Fibroblast of villous mesenchyme (primary cell): ENCODE measurements around the gene ZNF333. TPM values are rescaled to one million over a fixed set of nuclear protein-coding genes. Genes with fewer than 3 reads are reported as not detected.
"Not testable (repeated sequence)": the region's sequence is repeated elsewhere in the genome, so short reads cannot be mapped to it uniquely, and the experiment has no call there.

ENCODE experiments used
- DNase-seq: peaks from one replicate; pipeline ENCODE4 v3.0.0-alpha.2; 2010; ENCODE audit warnings: low read depth
- H3K4me3 ChIP-seq: 2 replicates; pipeline ENCODE4 v1.5.1; 2011; ENCODE audit warnings: low read depth, mild to moderate bottlenecking, low read length
- total RNA-seq: library from RNA; depleted of rRNA; stranded (reverse); fragments of >200 nt; gene quantifications from 2 replicates; pipeline ENCODE4 v1.2.3, GENCODE V29; 2012
- TF ChIP-seq, protein P1 (sequence below): IDR thresholded peaks from 2 replicates; pipeline ENCODE4 v1.5.1; 2012; ENCODE audit warnings: low read depth, mild to moderate bottlenecking, low read length; ENCODE audit not compliant: insufficient read depth

The ZNF333 gene
- total RNA-seq, 1 donor = 18.6 TPM

DNA sequence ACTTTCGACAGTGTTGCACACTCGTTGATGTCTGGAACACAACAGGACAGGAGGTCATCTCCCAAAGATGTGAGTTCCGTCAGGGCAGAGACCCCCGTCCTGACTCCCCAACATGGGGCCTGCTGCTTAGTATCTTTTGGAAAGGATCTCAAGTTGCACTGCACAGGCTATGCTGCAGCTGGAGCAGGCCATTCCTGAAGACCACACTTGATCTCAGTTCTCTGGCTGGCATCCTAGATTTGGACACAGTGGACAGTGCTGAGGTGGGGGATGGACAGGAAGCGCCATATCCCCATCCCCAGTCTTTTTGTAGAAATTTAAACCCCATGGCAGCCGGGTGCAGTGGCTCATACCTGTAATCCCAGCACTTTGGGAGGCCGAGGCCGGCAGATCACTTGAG lies 82.6 kb downstream of the ZNF333 start:
- no peak for DNase-seq
- no peak overlapping the region for H3K4me3 ChIP-seq
- TF ChIP-seq, protein P1, sequence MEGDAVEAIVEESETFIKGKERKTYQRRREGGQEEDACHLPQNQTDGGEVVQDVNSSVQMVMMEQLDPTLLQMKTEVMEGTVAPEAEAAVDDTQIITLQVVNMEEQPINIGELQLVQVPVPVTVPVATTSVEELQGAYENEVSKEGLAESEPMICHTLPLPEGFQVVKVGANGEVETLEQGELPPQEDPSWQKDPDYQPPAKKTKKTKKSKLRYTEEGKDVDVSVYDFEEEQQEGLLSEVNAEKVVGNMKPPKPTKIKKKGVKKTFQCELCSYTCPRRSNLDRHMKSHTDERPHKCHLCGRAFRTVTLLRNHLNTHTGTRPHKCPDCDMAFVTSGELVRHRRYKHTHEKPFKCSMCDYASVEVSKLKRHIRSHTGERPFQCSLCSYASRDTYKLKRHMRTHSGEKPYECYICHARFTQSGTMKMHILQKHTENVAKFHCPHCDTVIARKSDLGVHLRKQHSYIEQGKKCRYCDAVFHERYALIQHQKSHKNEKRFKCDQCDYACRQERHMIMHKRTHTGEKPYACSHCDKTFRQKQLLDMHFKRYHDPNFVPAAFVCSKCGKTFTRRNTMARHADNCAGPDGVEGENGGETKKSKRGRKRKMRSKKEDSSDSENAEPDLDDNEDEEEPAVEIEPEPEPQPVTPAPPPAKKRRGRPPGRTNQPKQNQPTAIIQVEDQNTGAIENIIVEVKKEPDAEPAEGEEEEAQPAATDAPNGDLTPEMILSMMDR = no peak

DNA sequence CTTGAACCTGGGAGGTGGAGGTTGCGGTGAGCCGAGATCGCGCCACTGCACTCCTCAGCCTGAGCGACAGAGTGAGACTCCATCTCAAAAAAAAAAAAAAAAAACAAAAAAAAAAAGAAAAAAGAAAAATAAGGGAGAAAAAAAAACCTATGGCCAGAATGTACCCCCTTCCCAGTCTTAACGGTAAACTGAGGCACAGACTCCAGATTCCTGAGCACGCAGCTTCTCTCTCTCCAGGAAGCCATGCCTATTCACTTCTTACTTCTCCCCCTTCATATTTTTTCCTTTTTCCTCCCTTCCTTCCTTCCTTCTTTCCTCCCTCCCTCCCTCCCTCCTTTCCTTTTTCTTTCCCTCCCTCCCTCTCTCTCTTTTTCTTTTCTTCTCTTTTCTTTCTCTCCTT lies 83.1 kb downstream of the ZNF333 start:
- H3K4me3 ChIP-seq = no peak overlapping the region
- TF ChIP-seq, protein P1 = no peak
- no peak for DNase-seq

DNA sequence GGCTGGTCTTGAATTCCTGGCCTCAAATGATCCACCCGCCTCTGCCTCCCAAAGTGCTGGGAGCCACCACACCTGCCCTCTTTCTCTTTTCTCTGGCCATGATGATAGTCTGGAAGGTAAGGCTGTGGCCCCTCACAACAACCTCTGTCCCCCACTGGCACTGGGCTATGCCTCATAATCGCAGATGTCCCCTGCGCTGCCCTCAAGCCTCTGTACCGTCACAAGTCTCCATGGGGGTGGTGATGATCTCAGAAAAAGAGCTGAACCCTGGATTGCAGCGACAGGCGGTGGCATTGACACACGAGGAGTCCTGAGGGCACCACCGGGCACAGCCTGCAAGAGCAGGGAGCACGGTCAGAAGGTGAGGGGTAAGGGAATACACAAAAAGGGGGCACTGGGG lies 83.9 kb downstream of the ZNF333 start:
- DNase-seq = not testable (repeated sequence)

DNA sequence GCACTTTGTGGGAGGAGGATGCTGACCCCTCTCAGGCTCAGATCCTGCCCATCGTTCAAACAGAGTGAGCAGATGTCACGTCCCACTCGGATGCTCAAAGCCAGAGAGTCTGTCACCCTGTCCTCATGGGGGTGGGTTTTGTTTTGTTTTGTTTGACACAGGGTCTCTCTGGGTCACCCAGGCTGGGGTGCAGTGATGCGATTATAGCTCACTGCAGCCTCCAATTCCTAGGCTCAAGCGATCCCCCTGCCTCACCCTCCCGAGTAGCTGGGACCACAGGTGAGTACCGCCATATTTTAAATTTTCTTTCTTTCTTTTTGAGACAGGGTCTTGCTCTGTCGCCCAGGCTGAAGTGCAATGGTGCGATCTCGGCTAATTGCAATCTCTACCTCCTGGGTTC lies 84.5 kb downstream of the ZNF333 start:
- TF ChIP-seq, protein P1 = no peak
- no peak for DNase-seq
- no peak overlapping the region for H3K4me3 ChIP-seq

More for the DNA sequence above, 83.9 kb downstream of the ZNF333 start:
- H3K4me3 ChIP-seq = not testable (repeated sequence)

DNA sequence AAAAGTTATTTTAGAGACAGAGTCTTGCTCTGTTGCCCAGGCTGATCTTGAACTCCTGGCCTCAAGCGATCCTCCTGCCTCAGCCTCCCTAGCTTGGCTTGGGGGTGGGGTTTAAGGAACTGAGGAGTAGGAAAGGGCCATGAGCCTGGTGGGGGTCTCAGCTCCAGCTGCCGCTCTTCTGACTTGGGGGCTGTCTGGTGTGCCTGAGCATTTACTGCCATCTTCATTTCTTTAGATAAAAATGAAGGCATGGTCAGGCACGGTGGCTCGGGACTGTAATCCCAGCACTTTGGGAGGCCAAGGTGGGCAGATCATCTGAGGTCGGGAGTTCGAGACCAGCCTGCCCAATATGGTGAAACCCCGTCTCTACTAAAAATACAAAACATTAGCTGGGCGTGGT lies 85.5 kb downstream of the ZNF333 start:
- peak overlapping the region; percentile 62 for H3K4me3 ChIP-seq
- not testable (repeated sequence) for DNase-seq

DNA sequence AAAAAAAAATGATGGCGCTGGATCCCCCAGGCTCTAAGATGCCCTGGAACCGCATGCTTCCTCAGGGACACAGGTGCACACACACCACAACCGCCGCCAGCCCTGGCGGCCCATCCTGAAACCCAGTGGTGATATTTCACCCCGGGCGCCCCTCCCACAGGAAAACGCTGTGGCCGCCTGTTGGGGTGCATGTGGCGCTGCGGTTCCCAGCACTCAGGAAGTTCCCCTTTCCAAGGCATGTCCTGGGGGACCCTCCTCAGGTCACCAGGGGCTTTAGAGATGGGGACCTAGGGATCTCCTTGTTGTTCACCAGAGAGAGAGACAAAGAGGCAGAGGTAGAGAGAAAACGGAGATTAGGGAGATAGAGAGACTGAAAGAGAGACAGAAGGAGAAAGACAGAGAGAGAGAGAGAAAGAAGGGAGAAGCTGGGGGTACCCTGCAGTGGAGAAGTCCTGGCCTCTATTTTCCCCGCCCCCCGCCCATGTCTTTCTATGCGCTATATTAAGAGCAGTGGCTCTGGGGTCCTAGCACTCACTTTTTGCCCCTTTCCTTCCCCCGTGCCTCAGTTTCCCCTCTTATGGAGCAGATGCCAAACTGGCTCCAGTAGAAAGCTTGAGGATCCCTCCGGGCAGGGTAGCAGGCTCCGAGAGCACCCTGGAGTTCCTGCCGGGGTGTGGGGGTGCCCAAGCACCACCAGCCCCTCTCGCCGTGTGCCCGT lies 86.2 kb downstream of the ZNF333 start:
- TF ChIP-seq, protein P1 = no peak
- peak overlapping the region; percentile 62 for H3K4me3 ChIP-seq
- no peak for DNase-seq

DNA sequence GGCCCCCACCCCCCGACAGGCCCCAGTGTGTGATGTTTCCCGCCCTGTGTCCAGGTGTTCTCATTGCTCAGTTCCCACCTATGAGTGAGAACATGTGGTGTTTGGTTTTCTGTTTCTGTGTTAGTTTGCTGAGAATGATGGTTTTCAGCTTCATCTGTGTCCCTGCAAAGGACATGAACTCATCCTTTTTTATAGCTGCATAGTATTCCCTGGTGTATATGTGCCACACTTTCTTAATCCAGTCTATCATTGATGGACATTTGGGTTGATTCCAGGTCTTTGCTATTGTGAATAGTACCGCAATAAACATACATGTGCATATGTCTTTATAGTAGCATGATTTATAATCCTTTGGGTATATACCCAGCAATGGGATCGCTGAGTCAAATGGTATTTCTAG lies 87.8 kb downstream of the ZNF333 start:
- not testable (repeated sequence) for H3K4me3 ChIP-seq, DNase-seq

DNA sequence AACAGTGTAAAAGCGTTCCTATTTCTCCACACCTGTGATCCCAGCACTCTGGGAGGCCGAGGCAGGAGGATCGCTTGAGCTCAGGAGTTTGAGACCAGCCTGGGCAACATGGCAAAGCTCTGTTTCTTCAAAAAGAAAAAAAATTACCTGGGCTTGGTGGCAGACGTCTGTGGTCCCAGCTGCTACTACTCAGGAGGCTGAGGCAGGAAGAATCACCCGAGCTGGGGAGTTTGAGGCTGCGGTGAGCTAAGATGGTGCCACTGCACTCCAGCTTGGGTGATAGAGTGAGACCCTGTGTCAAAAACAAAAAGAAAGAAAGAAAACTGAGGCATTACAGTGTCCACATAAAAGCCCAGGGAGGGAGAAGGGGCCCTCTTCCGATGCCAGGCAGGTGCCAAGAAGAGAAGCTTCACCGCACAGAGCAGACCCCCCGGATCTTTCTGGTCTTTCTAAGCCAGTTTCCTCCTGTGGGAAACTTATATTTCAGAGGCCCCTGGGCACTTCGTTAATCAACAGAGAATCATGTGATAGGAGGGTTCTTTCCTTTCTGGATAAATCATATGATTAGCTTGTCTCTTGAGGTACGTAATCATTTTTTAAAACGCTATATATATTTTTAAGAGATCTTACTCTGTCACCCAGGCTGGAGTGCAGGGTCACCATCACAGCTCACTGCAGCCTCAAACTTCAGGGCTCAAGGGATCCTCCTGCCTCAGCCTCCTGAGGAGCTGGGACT lies 88.4 kb downstream of the ZNF333 start, which contains the start of gene ADGRE2:
ADGRE2 (minus strand) TSS at position 451 of the 736 bp plus-strand sequence. CDS start 1,804 bp downstream, outside the sequence.
- not testable (repeated sequence) for H3K4me3 ChIP-seq, DNase-seq

DNA sequence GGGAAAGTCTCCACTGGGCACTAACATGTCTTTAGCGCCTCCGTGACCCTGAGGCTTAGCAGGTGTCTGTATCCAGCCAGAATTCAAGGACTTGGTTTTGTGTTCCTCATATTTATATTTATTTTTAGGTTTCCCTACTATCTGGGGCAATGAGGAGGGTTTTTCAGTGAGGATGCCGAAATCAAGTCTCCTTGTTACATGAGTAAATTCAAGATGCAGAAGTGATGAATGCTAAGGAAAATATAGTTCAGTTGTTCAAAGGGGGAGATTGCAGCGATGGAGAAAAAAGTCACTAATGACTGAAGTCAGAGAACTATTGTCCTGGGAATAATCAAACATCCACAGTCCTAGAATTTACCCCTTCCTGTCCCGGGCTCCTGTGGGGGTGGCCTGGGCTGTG lies 89.3 kb downstream of the ZNF333 start:
- TF ChIP-seq, protein P1 = no peak
- H3K4me3 ChIP-seq = no peak overlapping the region
- DNase-seq = no peak

DNA sequence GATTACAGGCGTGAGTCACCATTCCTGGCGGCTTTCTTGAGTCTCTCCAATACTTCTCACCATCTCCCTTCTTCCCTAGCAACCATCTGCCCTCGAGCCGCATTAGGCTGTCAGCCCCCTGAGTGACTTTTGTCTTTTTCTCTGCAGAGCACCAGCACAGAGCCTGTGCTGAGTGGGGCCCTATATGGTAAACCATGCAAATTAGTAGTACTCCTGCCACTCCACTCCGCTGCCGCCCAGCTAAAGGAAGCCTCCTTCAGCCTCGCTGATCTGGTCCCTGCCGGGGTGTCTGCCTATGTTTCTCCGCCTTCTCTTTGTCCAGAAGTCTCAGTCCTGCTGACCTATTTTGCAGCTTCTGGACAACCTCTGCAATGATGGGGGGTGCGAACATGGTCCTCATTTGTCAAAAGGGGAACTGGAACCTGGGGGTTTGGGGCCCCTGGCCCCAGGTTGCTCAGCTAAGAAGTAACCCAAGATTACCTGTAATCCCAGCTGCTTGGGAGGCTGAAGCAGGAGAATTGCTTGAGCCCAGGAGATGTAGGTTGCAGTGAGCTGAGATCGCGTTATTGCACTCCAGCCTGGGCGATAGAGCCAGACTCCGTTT lies 90.9 kb downstream of the ZNF333 start:
- not testable (repeated sequence) for H3K4me3 ChIP-seq, DNase-seq

DNA sequence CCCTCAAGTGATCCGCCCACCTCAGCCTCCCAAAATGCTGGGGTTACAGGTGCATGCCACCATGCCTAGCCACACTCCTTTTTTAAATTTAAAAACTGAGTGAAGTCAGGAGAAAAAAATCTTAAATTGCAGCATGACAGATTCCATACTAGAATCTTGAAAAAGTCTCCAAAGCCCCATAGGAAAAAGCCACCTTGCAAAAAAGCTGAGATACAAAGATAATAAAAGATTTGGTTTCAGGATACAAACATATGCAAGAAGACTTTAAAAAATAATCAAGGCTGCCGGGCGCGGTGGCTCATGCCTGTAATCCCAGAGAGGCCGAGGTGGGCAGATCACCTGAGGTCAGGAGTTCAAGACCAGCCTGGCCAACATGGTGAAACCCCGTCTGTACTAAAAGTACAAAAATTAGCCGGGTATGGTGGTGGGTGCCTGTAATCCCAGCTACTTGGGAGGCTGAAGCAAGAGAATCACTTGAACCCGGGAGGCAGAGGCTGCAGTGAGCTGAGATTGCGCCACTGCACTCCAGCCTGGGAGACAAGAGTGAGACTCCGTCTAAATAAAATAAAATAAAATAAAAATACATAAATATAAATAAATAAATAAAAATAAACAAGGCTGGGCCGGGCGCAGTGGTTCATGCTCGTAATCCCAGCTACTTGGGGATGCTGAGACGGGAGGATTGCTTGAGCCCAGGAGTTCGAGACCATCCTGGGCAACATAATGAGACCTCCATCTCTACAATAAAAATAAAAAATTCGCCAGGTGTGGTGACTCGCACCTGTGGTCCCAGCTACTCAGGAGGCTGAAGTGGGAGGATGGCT lies 92.1 kb downstream of the ZNF333 start:
- H3K4me3 ChIP-seq, DNase-seq: not testable (repeated sequence)
